ENCODE results near the gene GALNT18. TPM values are rescaled to one million over a fixed set of nuclear protein-coding genes. Genes with fewer than 3 reads are reported as not detected.

Gene GALNT18
- total RNA-seq, 2 donors from 2014 or later: 28.2 to 57.8 TPM

DNA sequence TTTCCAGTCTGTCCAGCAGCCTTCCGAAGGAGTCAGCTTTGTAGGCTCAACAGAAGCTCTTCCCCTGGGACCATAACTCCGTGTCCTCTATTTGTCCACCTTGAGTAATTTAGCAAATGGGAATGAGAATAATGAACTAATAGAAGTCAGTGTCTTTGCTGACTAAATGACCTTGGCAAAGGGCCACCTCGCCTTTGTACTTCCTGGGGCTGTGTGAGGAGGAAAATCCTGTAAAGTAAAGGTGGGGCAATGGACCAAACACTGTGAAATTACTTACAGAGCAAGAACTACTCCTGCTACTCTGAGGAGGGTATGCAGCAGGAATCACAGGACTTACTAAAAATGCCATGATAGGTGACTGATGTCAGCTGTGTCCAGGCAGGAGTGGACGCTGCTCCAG is 232.6 kb downstream of the GALNT18 start:
- Histone ChIP-seq H3K36me3 (no peaks in the 10 kb centered on the region), H3K9me3 (no peaks in the 10 kb centered on the region), H3K27ac (no peak overlapping the region), H3K27me3 (replicated peaks; ENCODE audit: insufficient read depth) (no peaks in the 10 kb centered on the region), H3K4me3 (no peak overlapping the region), H3K4me1 (ENCODE audit: control insufficient read depth in 1 of 2, low read depth in 2 of 2) (peaks cover 4 to 10% of the 10 kb centered on the region in 2 donors)
- DNase-seq (ENCODE audit: low spot score) (no peak), ATAC-seq (ENCODE audit: insufficient number of reproducible peaks, low FRiP score, low read depth) (no peak)
- TF ChIP-seq, protein P1, sequence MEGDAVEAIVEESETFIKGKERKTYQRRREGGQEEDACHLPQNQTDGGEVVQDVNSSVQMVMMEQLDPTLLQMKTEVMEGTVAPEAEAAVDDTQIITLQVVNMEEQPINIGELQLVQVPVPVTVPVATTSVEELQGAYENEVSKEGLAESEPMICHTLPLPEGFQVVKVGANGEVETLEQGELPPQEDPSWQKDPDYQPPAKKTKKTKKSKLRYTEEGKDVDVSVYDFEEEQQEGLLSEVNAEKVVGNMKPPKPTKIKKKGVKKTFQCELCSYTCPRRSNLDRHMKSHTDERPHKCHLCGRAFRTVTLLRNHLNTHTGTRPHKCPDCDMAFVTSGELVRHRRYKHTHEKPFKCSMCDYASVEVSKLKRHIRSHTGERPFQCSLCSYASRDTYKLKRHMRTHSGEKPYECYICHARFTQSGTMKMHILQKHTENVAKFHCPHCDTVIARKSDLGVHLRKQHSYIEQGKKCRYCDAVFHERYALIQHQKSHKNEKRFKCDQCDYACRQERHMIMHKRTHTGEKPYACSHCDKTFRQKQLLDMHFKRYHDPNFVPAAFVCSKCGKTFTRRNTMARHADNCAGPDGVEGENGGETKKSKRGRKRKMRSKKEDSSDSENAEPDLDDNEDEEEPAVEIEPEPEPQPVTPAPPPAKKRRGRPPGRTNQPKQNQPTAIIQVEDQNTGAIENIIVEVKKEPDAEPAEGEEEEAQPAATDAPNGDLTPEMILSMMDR (IDR thresholded peaks at IDR 0.05): no peak

DNA sequence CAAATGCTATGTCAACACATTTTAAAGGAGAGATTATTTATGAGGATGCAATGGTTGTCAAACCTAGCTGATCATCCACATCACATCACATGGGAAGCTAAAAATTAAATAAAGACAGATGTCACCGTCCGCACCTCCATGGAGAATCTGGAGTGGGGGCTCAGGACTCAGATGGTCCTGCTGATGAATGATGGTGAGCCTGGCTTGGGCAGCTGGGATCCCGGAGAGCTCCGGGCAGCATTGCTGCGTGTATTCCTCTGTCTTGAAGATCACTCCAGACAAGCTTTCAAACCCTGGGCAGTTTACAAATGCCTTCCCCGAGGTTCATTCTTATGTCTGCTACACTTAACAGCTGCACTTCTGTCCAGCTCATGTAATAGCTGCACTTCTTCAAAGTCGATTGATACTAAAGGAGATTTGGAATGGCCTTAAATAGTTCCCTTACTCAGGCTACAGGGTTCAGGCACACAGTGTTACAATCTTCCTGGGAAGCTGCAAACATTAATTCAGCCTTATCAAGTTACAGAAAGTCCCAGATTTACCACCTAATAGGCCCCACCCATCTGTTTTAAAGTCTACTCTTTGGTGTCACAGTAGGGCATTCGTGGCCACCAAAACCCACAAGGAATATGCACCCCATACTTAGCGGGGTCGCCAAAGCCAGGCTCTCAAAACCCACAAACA is 234.0 kb downstream of the GALNT18 start:
- Histone ChIP-seq H3K9me3 (no peaks in the 10 kb centered on the region), H3K27ac (no peak overlapping the region), H3K4me3 (no peak overlapping the region), H3K4me1 (ENCODE audit: control insufficient read depth in 1 of 2, low read depth in 2 of 2) (peaks cover 4 to 10% of the 10 kb centered on the region in 2 donors), H3K36me3 (no peaks in the 10 kb centered on the region), H3K27me3 (replicated peaks; ENCODE audit: insufficient read depth) (no peaks in the 10 kb centered on the region)
- TF ChIP-seq, protein P1 (IDR thresholded peaks at IDR 0.05): no peak
- ATAC-seq (ENCODE audit: insufficient number of reproducible peaks, low FRiP score, low read depth) (no peak), DNase-seq (ENCODE audit: low spot score) (no peak)

GRCh38 chr11:11387207-11387606 is 234.6 kb downstream of the GALNT18 start:
- Histone ChIP-seq H3K4me1 (ENCODE audit: control insufficient read depth in 1 of 2, low read depth in 2 of 2) (peaks cover 3 to 9% of the 10 kb centered on the region in 2 donors), H3K4me3 (no peak overlapping the region), H3K36me3 (no peaks in the 10 kb centered on the region), H3K9me3 (no peaks in the 10 kb centered on the region), H3K27me3 (replicated peaks; ENCODE audit: insufficient read depth) (no peaks in the 10 kb centered on the region), H3K27ac (no peak overlapping the region)
- no peak for ATAC-seq (ENCODE audit: insufficient number of reproducible peaks, low FRiP score, low read depth)
- DNase-seq (ENCODE audit: low spot score): no peak
- TF ChIP-seq, protein P1 (IDR thresholded peaks at IDR 0.05): no peak

- no peak overlapping the region for H3K4me3 ChIP-seq
- TF ChIP-seq, protein P1 (IDR thresholded peaks at IDR 0.05): no peak
- no peaks in the 10 kb centered on the region for H3K36me3 ChIP-seq
- H3K27me3 ChIP-seq (replicated peaks; ENCODE audit: insufficient read depth): no peaks in the 10 kb centered on the region
- DNase-seq (ENCODE audit: low spot score): no peak
- no peaks in the 10 kb centered on the region for H3K9me3 ChIP-seq
- no peak for ATAC-seq (ENCODE audit: insufficient number of reproducible peaks, low FRiP score, low read depth)
- H3K27ac ChIP-seq: no peak overlapping the region
- H3K4me1 ChIP-seq (ENCODE audit: control insufficient read depth in 1 of 2, low read depth in 2 of 2): no peaks in the 10 kb centered on the region
Observed at GRCh38 chr11:11384829-11385228, 237.0 kb downstream of the GALNT18 start.

GRCh38 chr11:11383995-11384394 is 237.8 kb downstream of the GALNT18 start:
- Histone ChIP-seq H3K27ac (no peak overlapping the region), H3K4me3 (no peak overlapping the region), H3K9me3 (no peaks in the 10 kb centered on the region), H3K36me3 (no peaks in the 10 kb centered on the region), H3K27me3 (replicated peaks; ENCODE audit: insufficient read depth) (no peaks in the 10 kb centered on the region), H3K4me1 (ENCODE audit: control insufficient read depth in 1 of 2, low read depth in 2 of 2) (no peaks in the 10 kb centered on the region)
- TF ChIP-seq, protein P1 (IDR thresholded peaks at IDR 0.05): no peak
- no peak for DNase-seq (ENCODE audit: low spot score)
- ATAC-seq (ENCODE audit: insufficient number of reproducible peaks, low FRiP score, low read depth): no peak
